PC-3 (cell line): ENCODE measurements around the gene IGSF3. TPM values are rescaled to one million over a fixed set of nuclear protein-coding genes. Genes with fewer than 3 reads are reported as not detected.

Source experiments
- ATAC-seq: fragments of 200-7000 bp; cut with Tn5 transposase; 2 replicates; pipeline ENCODE4 v1.9.1; 2020; ENCODE audit warnings: mild to moderate bottlenecking, moderate library complexity
- BruUV-seq: library from RNA; stranded (reverse); fragments of 400-500 nt; replicated peaks from 2 replicates; lab custom pipeline; 2021; lab: Mats Ljungman, UMichigan
- CTCF ChIA-PET: fragments of 300-600 bp; sonication (Branson Sonifier 250); formaldehyde crosslinking; loops from one replicate; lab custom pipeline; 2022; ENCODE audit warnings: antibody characterized with exemption; lab: Charles Lee
- POLR2A ChIA-PET: fragments of 300-600 bp; sonication (Branson Sonifier 250); formaldehyde crosslinking; loops from one replicate; lab custom pipeline; 2022; ENCODE audit warnings: antibody characterized with exemption; ENCODE audit not compliant: unreplicated experiment; lab: Charles Lee
- DNase-seq: peaks from one replicate; pipeline ENCODE4 v3.0.0-alpha.2; 2015
- H2AFZ ChIP-seq: fragments of 300-600 bp; sonication (generic); 2 replicates; pipeline ENCODE4 v1.6.0; 2016; ENCODE audit warnings: antibody characterized with exemption, low read length
- H3F3A ChIP-seq: fragments of 300-600 bp; sonication (generic); one replicate; pipeline ENCODE4 v1.6.0; 2017; ENCODE audit warnings: antibody characterized with exemption, low read length, control low read depth, mild to moderate bottlenecking; ENCODE audit not compliant: unreplicated experiment
- H3K27ac ChIP-seq: fragments of 300-600 bp; sonication (generic); 2 replicates; pipeline ENCODE4 v1.5.1; 2016; ENCODE audit warnings: mild to moderate bottlenecking, low read length
- H3K27me3 ChIP-seq: fragments of 300-600 bp; sonication (generic); 2 replicates; pipeline ENCODE4 v1.6.1; 2016; ENCODE audit warnings: low read length, mixed read lengths
- H3K36me3 ChIP-seq: fragments of 300-600 bp; sonication (generic); 2 replicates; pipeline ENCODE4 v1.6.1; 2016; ENCODE audit warnings: low read depth, mixed run types, low read length, mixed read lengths
- H3K4me1 ChIP-seq: fragments of 300-600 bp; sonication (generic); 2 replicates; pipeline ENCODE4 v1.5.1; 2016; ENCODE audit warnings: low read length; ENCODE audit not compliant: insufficient read depth
- H3K4me2 ChIP-seq: fragments of 300-600 bp; sonication (generic); 2 replicates; pipeline ENCODE4 v1.6.0; 2016; ENCODE audit warnings: low read length
- H3K4me3 ChIP-seq: fragments of 300-600 bp; sonication (generic); 2 replicates; pipeline ENCODE4 v1.5.1; 2016; ENCODE audit warnings: mild to moderate bottlenecking, low read length, mixed read lengths
- H3K79me2 ChIP-seq: fragments of 300-600 bp; sonication (generic); 2 replicates; pipeline ENCODE4 v1.6.1; 2017; ENCODE audit warnings: low read length, mixed read lengths
- H3K9ac ChIP-seq: fragments of 300-600 bp; sonication (generic); 2 replicates; pipeline ENCODE4 v1.6.0; 2016; ENCODE audit warnings: mild to moderate bottlenecking, low read length
- H3K9me2 ChIP-seq: fragments of 300-600 bp; sonication (generic); replicated peaks from 2 replicates; pipeline ENCODE4 v1.6.1; 2016; ENCODE audit warnings: mixed run types, low read length, mixed read lengths
- H3K9me3 ChIP-seq: fragments of 300-600 bp; sonication (generic); 2 replicates; pipeline ENCODE4 v1.6.1; 2016; ENCODE audit warnings: low read length, mixed read lengths
- H4K20me1 ChIP-seq: fragments of 300-600 bp; sonication (generic); 2 replicates; pipeline ENCODE4 v1.6.1; 2016; ENCODE audit warnings: low read length, mixed read lengths
- EZH2 ChIP-seq: fragments of 300-600 bp; sonication (generic); IDR thresholded peaks from one replicate; pipeline ENCODE4 v1.6.1; 2017; ENCODE audit warnings: antibody characterized with exemption, mild to moderate bottlenecking, low read length; ENCODE audit not compliant: unreplicated experiment
- EZH2phosphoT487 ChIP-seq: fragments of 300-600 bp; sonication (generic); IDR thresholded peaks from 2 replicates; pipeline ENCODE4 v1.6.1; 2018; ENCODE audit warnings: mild to moderate bottlenecking, antibody characterized with exemption, low read length, borderline replicate concordance
- intact Hi-C: fragments of 100-400 bp; cut with micrococcal nuclease; formaldehyde crosslinking; loops from 2 replicates; pipeline ENCODE4 v1.9.0; 2023
- microRNA-seq: library from miRNA; unstranded; fragments of <30 nt; microRNA quantifications from one replicate; pipeline ENCODE4 v1.1.0, GENCODE V29; 2020; ENCODE audit not compliant: unreplicated experiment
- total RNA-seq: library from RNA; depleted of rRNA; stranded (reverse); fragments of >200 nt; gene quantifications from 2 replicates; pipeline ENCODE4 v1.2.3, GENCODE V29; 2014; rRNA removed
- TF ChIP-seq, protein P1 (sequence below): fragments of 300-600 bp; sonication (generic); conservative IDR thresholded peaks from 2 replicates; pipeline ENCODE4 v1.5.1; 2017; ENCODE audit warnings: antibody characterized with exemption, low read depth, mild to moderate bottlenecking, low read length

Gene IGSF3
- total RNA-seq, 1 experiment from 2014 or later: 15.5 TPM

GRCh38 chr1:116528329-116529083, 139.0 kb downstream of the IGSF3 start:
- DNase-seq (no peak), ATAC-seq (no peak)
- Histone ChIP-seq H3K27ac (no peak overlapping the region), H3K79me2 (no peaks in the 10 kb centered on the region), H3F3A (no peaks in the 10 kb centered on the region), H3K27me3 (no peaks in the 10 kb centered on the region), H3K9me3 (no peaks in the 10 kb centered on the region), H3K9ac (no peak overlapping the region), H4K20me1 (no peaks in the 10 kb centered on the region), H3K9me2 (no peaks in the 10 kb centered on the region), H3K4me2 (no peak overlapping the region), H2AFZ (no peak overlapping the region), H3K36me3 (peaks cover 12% of the 10 kb centered on the region; the same call in 1 of the 2 replicates), H3K4me3 (no peak overlapping the region), H3K4me1 (no peaks in the 10 kb centered on the region)
- TF ChIP-seq, protein P1, sequence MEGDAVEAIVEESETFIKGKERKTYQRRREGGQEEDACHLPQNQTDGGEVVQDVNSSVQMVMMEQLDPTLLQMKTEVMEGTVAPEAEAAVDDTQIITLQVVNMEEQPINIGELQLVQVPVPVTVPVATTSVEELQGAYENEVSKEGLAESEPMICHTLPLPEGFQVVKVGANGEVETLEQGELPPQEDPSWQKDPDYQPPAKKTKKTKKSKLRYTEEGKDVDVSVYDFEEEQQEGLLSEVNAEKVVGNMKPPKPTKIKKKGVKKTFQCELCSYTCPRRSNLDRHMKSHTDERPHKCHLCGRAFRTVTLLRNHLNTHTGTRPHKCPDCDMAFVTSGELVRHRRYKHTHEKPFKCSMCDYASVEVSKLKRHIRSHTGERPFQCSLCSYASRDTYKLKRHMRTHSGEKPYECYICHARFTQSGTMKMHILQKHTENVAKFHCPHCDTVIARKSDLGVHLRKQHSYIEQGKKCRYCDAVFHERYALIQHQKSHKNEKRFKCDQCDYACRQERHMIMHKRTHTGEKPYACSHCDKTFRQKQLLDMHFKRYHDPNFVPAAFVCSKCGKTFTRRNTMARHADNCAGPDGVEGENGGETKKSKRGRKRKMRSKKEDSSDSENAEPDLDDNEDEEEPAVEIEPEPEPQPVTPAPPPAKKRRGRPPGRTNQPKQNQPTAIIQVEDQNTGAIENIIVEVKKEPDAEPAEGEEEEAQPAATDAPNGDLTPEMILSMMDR: no peak
- TF ChIP-seq EZH2phosphoT487: no peak
- TF ChIP-seq EZH2: no peak
- intact Hi-C loops: no loop called here
- POLR2A ChIA-PET: interaction anchor here (0.6 kb wide), 1 partner anchor 41 kb away, joined by 14 read pairs; no protein-coding TSS in a partner anchor
- BruUV-seq: no TSS peak
- CTCF ChIA-PET: no interaction called here

- BruUV-seq: no TSS peak
These were observed 142.1 kb downstream of the IGSF3 start for GRCh38 chr1:116525440-116525839.

More at GRCh38 chr1:116525440-116525839, 142.1 kb downstream of the IGSF3 start:
- Histone ChIP-seq H3K79me2 (no peaks in the 10 kb centered on the region), H3K36me3 (peaks cover 6% of the 10 kb centered on the region; the same call in 1 of the 2 replicates), H3K27me3 (no peaks in the 10 kb centered on the region), H3K4me3 (no peak overlapping the region), H2AFZ (no peak overlapping the region), H4K20me1 (no peaks in the 10 kb centered on the region), H3K4me1 (no peaks in the 10 kb centered on the region), H3K9me3 (no peaks in the 10 kb centered on the region), H3K27ac (no peak overlapping the region), H3K9me2 (no peaks in the 10 kb centered on the region), H3F3A (no peaks in the 10 kb centered on the region), H3K4me2 (no peak overlapping the region), H3K9ac (no peak overlapping the region)
- intact Hi-C loops: no loop called here
- ATAC-seq (no peak), DNase-seq (no peak)
- ChIA-PET CTCF (no interaction called here), POLR2A (no interaction called here)
- TF ChIP-seq, protein P1: no peak
- TF ChIP-seq EZH2 (no peak), EZH2phosphoT487 (no peak)

Small RNA genes lying within 50 kb of the gene (microRNA-seq; reads per million reads assigned to microRNA genes)
- gene MIR320B1 (not detected), gene MIR548AC (not detected)

Other genes with a start within 250 kb of the IGSF3 start
- 15.2 and 26.9 TPM in 2 replicates for gene CD58, start 96.7 kb downstream of the IGSF3 start, total RNA-seq
- gene CD2, start 86.7 kb upstream of the IGSF3 start, total RNA-seq: not detected in 2 replicates
- gene PTGFRN, start 242.2 kb upstream of the IGSF3 start, total RNA-seq: 57.4 and 77.8 TPM in 2 replicates